ENCODE data around the gene FCRLB.

FCRLB gene

DNA sequence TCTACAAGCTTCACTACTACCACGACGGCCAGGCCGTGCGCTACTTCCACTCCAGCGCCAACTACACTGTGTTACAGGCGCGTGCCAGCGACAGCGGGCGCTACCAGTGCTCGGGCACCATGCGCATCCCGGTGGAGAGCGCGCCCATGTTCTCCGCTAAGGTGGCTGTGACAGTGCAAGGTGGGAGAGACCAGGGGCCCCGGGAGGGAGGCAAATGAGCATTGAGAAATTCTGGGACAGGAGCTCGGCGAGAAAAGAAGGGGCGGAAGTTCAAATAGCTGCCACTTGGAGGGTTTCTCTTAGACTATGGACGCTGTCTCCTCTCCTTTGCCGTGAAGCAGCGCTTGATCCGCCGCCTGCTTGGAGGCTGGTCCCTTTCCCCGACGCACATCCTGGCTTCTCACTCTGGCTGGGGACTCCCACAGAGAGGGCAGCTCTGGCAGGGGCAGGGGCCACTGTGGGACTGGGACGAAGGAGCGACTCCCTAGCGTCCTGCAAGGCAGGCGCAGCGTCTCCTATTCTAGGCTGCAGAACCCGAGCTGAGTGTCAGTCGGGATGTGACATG lies 4.6 kb downstream of the FCRLB start:
- Histone ChIP-seq H4K20me1 (ENCODE audit: insufficient read depth, low read length) (no peaks in the 10 kb centered on the region), H2AFZ (ENCODE audit: low read depth, low read length) (peak overlapping the region; percentile 84), H3K4me2 (ENCODE audit: insufficient read depth, low read length) (peak overlapping the region; percentile 99), H3K4me3 (ENCODE audit: low read depth in 1 of 2, low read length in 2 of 2) (peak overlapping the region; percentile 51 to 89; a peak in 3 of 4 replicates), H3K27me3 (ENCODE audit: insufficient read depth, low read length, poor library complexity) (peaks cover 55% of the 10 kb centered on the region), H3K36me3 (ENCODE audit: insufficient read depth, low read length) (no peaks in the 10 kb centered on the region), H3K27ac (ENCODE audit: low read length) (peak overlapping the region; percentile 66; the same call in 1 of the 2 replicates), H3K9ac (ENCODE audit: low read depth, low read length) (peak overlapping the region; percentile 69), H3K9me3 (ENCODE audit: insufficient read depth, low read length, severe bottlenecking) (no peaks in the 10 kb centered on the region), H3K4me1 (ENCODE audit: insufficient read depth, low read length) (peaks cover 31% of the 10 kb centered on the region), H3K79me2 (ENCODE audit: insufficient read depth, low read length) (no peaks in the 10 kb centered on the region)
- ATAC-seq (ENCODE audit: insufficient read depth, low read depth), result peak; percentile 16; the same call in 2 of the 3 replicates
- DNase-seq, result peak; percentile 8
- TF ChIP-seq, protein P1, sequence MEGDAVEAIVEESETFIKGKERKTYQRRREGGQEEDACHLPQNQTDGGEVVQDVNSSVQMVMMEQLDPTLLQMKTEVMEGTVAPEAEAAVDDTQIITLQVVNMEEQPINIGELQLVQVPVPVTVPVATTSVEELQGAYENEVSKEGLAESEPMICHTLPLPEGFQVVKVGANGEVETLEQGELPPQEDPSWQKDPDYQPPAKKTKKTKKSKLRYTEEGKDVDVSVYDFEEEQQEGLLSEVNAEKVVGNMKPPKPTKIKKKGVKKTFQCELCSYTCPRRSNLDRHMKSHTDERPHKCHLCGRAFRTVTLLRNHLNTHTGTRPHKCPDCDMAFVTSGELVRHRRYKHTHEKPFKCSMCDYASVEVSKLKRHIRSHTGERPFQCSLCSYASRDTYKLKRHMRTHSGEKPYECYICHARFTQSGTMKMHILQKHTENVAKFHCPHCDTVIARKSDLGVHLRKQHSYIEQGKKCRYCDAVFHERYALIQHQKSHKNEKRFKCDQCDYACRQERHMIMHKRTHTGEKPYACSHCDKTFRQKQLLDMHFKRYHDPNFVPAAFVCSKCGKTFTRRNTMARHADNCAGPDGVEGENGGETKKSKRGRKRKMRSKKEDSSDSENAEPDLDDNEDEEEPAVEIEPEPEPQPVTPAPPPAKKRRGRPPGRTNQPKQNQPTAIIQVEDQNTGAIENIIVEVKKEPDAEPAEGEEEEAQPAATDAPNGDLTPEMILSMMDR (IDR thresholded peaks at IDR 0.05; ENCODE audit: borderline replicate concordance, extremely low read depth, low read length, poor library complexity, severe bottlenecking), result no peak
- TF ChIP-seq EZH2 (IDR thresholded peaks at IDR 0.05; ENCODE audit: borderline replicate concordance, low read depth, low read length, severe bottlenecking), result peak; percentile 69

DNA sequence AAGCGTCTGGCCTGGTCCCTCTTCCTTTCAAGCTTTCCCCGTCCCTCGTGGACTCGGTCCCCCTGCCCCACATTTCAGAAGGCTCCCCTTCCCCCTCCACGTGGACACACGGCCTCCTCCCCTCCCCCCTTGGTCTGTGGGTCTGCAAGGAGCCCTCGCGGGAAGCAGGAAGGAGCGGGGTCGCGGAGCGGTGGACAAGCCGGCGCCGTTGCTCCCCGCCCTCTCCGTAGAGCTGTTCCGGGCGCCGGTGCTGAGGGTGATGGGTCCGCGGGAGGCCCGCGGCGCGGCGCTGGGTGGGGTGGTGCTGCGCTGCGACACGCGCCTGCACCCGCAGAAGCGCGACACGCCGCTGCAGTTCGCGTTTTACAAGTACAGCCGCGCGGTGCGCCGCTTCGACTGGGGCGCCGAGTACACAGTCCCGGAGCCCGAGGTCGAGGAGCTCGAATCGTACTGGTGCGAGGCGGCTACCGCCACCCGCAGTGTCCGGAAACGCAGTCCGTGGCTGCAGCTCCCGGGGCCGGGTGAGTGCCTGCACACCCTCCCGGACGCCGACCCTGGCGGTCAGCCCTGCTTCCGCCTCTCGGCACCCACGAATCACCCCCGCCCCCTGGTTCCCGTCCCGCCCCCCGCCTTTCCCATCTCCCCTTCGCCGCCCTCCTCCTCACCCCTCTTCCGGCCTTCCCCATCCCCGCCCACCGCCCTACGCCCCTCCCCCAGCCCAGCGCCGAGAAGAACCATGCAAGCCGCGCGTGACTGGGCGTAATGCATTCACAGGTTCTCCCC lies 5.3 kb downstream of the FCRLB start:
- no peaks in the 10 kb centered on the region for H4K20me1 ChIP-seq (ENCODE audit: insufficient read depth, low read length)
- H3K36me3 ChIP-seq (ENCODE audit: insufficient read depth, low read length), result no peaks in the 10 kb centered on the region
- TF ChIP-seq, protein P1 (IDR thresholded peaks at IDR 0.05; ENCODE audit: borderline replicate concordance, extremely low read depth, low read length, poor library complexity, severe bottlenecking), result no peak
- TF ChIP-seq EZH2 (IDR thresholded peaks at IDR 0.05; ENCODE audit: borderline replicate concordance, low read depth, low read length, severe bottlenecking), result peak; percentile 73
- ATAC-seq (ENCODE audit: insufficient read depth, low read depth) (peak; percentile 72), DNase-seq (peak; percentile 76)
- peaks cover 56% of the 10 kb centered on the region for H3K27me3 ChIP-seq (ENCODE audit: insufficient read depth, low read length, poor library complexity)
- no peaks in the 10 kb centered on the region for H3K79me2 ChIP-seq (ENCODE audit: insufficient read depth, low read length)
- H2AFZ ChIP-seq (ENCODE audit: low read depth, low read length), result peak overlapping the region; percentile 84
- peak overlapping the region; percentile 69 for H3K9ac ChIP-seq (ENCODE audit: low read depth, low read length)
- peaks cover 31% of the 10 kb centered on the region for H3K4me1 ChIP-seq (ENCODE audit: insufficient read depth, low read length)
- H3K27ac ChIP-seq (ENCODE audit: low read length), result peak overlapping the region; percentile 66
- peak overlapping the region; percentile 51 to 89 for H3K4me3 ChIP-seq (ENCODE audit: low read depth in 1 of 2, low read length in 2 of 2)
- no peaks in the 10 kb centered on the region for H3K9me3 ChIP-seq (ENCODE audit: insufficient read depth, low read length, severe bottlenecking)
- peak overlapping the region; percentile 99 for H3K4me2 ChIP-seq (ENCODE audit: insufficient read depth, low read length)

DNA sequence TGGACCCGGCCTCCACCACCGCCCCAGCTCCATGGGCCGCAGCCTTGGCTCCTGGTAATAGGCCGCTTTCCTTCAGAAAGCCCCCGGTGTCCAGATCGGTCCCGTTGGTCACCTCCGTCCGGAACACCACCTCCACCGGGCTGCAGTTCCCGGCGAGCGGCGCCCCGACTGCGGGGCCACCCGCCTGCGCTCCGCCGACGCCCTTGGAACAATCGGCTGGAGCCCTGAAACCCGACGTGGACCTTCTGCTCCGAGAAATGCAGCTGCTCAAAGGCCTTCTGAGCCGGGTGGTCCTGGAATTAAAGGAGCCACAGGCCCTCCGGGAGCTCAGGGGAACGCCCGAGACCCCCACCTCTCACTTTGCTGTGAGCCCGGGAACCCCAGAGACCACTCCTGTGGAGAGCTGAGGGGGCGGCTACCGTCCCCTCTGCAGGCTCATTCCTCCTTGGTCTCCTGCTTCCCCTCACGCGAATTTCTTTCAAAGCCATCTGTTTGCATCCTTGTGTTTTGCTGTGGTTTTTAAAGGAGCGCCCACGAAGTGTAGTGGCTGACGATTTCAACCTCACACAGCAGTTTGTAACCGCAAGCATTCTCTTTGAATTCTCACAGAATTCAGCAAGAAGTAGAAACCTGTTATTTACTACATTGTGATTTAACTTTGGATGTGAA lies 6.0 kb downstream of the FCRLB start:
- ATAC-seq (ENCODE audit: insufficient read depth, low read depth) (peak; percentile 69), DNase-seq (peak; percentile 72)
- Histone ChIP-seq H3K4me3 (ENCODE audit: low read depth in 1 of 2, low read length in 2 of 2) (peak overlapping the region; percentile 51 to 89), H3K36me3 (ENCODE audit: insufficient read depth, low read length) (no peaks in the 10 kb centered on the region), H4K20me1 (ENCODE audit: insufficient read depth, low read length) (no peaks in the 10 kb centered on the region), H3K79me2 (ENCODE audit: insufficient read depth, low read length) (no peaks in the 10 kb centered on the region), H3K9ac (ENCODE audit: low read depth, low read length) (peak overlapping the region; percentile 69), H3K4me2 (ENCODE audit: insufficient read depth, low read length) (peak overlapping the region; percentile 99), H2AFZ (ENCODE audit: low read depth, low read length) (peak overlapping the region; percentile 77), H3K9me3 (ENCODE audit: insufficient read depth, low read length, severe bottlenecking) (no peaks in the 10 kb centered on the region), H3K4me1 (ENCODE audit: insufficient read depth, low read length) (peaks cover 31% of the 10 kb centered on the region), H3K27ac (ENCODE audit: low read length) (peak overlapping the region; percentile 61), H3K27me3 (ENCODE audit: insufficient read depth, low read length, poor library complexity) (peaks cover 58% of the 10 kb centered on the region)
- no peak for TF ChIP-seq EZH2 (IDR thresholded peaks at IDR 0.05; ENCODE audit: borderline replicate concordance, low read depth, low read length, severe bottlenecking)
- TF ChIP-seq, protein P1 (IDR thresholded peaks at IDR 0.05; ENCODE audit: borderline replicate concordance, extremely low read depth, low read length, poor library complexity, severe bottlenecking), result no peak
